GM21526 (cell line): Measurements from ENCODE around the gene CNTN1.

ENCODE experiments used
- ATAC-seq: cut with Tn5 transposase; IDR thresholded peaks from one replicate; pipeline ENCODE4 v1.9.1; 2021; ENCODE audit warnings: moderate library complexity; ENCODE audit not compliant: unreplicated experiment, low FRiP score

The CNTN1 gene

GRCh38 chr12:40768125-40768864 is 76.1 kb downstream of the CNTN1 start:
- ATAC-seq: no peak

DNA sequence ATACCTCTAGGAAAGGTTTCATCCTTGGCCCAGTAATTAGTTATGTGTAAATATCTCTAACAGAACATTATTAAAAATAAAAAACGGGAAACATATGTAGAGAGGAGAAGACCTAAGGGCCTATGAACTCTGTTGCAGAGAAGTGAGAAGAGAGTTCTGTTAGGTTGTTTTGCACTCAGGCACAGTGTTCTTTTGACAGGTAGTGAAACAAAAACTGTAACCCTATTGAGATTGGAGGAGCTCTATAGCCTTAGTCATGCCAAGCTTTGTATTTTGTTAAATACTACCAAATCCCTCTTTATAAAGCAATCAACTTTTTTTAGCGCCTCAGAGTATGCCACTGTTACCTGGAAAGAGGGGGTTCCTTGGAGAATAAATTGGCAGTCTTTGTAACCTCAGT is 77.6 kb downstream of the CNTN1 start:
- ATAC-seq: no peak

DNA sequence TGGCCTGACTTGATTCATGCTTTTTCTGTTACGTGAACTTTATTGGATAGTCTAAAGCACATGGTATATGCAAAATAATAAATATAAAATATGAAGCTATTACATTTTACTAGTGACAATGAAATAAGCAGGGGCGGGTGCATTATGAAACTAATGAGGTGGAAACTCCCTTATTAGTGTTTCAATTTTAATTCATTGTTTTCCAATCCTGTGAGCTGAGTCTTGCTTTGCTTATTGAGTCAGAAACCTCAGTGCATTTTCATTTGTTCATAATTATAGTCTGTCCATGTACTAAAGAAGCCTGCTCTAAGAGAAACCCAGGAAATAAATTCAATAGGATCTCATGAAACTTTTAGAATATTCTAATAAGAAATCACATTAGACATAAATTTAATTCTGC is 78.5 kb downstream of the CNTN1 start:
- ATAC-seq: no peak

- no peak for ATAC-seq
Observed at GRCh38 chr12:40775661-40776060, 83.4 kb downstream of the CNTN1 start.

GRCh38 chr12:40784102-40784501 is 91.9 kb downstream of the CNTN1 start:
- no peak for ATAC-seq

GRCh38 chr12:40788276-40788675 is 96.0 kb downstream of the CNTN1 start:
- ATAC-seq: no peak

- ATAC-seq: no peak
Observed at GRCh38 chr12:40792792-40793386, 100.7 kb downstream of the CNTN1 start.

- no peak for ATAC-seq
Observed at GRCh38 chr12:40793471-40793870, 101.2 kb downstream of the CNTN1 start.

DNA sequence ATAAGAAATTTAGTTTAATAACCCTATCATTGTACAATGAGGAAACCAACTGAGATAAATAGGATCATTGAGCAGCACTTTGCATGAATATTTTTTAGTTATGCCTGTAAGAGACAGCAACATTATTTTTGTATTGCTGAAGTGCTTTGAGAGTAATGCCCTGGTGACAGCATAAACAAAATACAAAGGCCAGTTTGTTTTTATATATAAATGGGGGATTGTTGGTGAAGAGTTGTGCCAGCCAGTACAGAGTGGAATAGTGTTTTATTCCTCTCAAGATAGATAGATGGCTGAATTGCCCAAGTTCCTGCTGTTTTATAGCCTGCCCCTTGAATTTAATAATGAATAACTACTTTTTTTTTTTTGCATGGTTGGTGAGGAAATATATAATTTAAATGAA is 101.8 kb downstream of the CNTN1 start:
- no peak for ATAC-seq

DNA sequence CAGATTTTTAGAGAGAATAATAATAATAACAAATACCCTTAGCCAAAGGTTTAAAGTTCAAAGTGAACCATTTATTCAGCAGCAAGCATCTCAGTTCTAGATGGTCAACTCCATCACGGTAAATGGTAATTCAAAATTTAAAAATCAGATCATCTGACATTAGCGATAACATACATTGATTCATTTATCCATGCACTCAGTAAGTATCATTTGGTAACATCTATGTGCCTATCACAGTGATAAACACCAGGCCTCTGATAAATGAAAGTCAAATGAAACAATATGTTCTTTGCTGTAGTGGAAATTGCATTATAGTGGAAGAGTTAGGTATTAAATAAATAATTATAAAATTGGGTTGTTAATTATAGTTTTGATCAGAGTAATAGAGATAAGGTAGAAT is 108.8 kb downstream of the CNTN1 start:
- no peak for ATAC-seq

GRCh38 chr12:40801861-40802260 is 109.6 kb downstream of the CNTN1 start:
- ATAC-seq: no peak

- ATAC-seq: no peak
Observed at GRCh38 chr12:40802656-40803055, 110.4 kb downstream of the CNTN1 start.

- ATAC-seq: no peak
Observed at GRCh38 chr12:40819436-40820108, 127.3 kb downstream of the CNTN1 start.

DNA sequence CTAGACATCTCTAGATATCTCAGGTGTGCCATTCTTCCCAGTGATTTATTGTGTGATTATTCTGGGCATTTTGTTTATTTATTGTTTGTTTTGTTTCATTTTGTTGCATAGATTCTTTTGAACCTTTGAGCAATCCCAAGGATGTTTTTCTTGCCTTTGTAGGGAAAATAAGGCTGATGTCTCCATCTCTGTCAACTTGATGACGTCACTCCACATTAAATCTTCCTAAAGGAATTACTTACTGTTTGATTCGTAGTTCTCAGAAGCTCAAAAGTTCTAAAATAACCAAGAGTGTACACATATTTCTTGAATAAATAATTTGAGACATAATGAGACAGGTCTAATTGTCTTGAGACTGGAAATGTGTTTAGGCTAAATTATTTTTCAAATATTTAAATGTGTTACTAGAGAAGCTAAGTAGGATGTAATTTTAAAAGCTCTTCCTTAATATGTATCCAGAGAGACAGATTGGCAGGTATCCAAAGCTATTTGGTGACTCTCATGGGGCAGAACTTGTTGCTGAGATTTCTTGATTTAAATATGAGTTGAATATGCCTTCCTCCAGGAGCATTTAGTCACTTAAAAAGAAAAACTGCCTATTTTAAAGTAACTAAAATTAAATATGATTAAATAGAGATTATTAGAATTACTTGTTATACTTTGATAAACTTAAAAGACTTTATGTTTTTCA is 128.7 kb downstream of the CNTN1 start:
- ATAC-seq: no peak

GRCh38 chr12:40825156-40825555 is 132.9 kb downstream of the CNTN1 start:
- ATAC-seq: no peak

DNA sequence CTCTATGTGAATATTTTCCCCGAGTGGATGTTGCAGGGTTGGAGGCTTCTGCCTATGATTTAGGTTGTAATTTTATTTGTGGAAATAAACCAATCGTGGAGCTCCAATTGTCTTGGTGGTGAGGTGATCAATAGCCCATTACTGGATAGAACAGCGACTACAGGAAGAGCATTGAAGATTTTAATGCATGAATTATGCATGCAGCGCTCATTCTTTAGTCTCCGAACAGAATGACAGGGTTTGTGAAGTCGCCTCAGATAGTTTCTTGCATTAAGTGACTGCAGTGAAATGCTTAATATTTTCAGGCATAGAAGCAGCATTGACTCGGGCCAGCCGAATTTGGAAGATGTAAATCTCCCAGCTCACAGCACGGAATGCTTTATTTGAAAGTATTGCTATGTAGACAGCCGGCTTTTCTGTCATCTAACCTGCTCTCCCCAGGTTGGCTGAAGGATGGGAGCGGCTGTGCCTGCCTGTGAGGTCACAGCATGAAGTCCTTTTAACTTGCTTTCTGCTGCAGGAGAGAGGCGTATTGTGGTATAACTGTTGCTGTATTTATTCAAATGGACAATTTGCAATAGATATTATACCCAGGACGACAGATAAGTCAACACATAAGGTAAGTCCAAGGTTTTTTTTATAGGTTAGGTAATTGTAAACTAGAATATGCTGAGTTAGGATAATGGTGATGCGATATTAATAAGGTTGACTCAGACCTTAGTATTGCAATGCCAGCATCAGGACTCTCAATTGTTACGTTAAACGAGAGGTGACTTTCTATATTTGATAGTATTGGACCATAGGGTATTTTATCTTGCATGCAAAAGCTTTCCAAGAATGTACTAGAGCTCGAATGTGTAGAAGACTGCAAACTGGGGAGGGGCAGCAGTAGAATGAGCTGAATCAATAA is 135.7 kb downstream of the CNTN1 start:
- ATAC-seq: no peak

GRCh38 chr12:40828593-40828990 is 136.4 kb downstream of the CNTN1 start:
- no peak for ATAC-seq

DNA sequence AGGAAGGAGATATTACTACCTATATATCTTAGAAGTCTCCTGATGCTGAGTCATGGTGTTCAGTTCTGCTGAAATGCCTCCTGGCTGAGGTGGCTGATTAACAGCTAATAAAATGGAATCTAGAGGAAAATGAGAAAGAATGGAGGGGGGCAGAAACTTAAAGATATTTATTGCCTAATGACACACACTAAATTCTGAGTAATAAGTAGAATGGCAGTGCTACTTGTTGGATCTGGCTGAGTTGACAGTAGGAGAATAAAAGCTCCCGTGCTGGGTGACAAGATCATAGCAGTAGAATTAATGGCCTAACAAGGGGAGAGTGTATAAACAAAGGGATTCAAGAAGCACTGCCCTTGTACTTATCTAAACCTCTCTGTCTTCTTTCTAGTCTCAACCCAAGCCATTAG is 137.5 kb downstream of the CNTN1 start:
- no peak for ATAC-seq

- no peak for ATAC-seq
Observed at GRCh38 chr12:40831916-40832315, 139.7 kb downstream of the CNTN1 start.

DNA sequence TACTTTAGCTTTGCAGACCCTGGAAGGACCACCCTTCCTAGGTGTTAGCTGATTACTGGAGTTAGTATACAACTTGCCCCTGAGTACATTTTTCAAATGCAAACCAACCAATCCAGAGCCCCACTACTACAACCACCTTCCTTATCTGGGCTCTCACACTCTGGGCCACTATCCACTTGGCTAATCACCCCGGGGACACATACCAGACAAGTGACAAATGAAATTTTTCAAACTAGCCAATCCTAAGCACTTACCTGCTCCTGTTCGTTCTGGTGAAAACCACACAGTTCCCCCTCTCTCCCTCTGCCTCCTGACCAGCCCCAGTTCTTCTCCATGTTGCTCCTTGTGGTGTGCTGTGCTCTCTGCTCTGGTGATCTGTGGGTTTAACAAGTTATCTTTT is 140.4 kb downstream of the CNTN1 start:
- ATAC-seq: no peak
